Calu3 (cell line): ENCODE measurements around the gene PLK1. TPM values are rescaled to one million over a fixed set of nuclear protein-coding genes. Genes with fewer than 3 reads are reported as not detected.

Experiments
- BruUV-seq: library from RNA; stranded (reverse); fragments of 400-500 nt; replicated peaks from 2 replicates; lab custom pipeline; 2021; lab: Mats Ljungman, UMichigan
- CTCF ChIA-PET: fragments of 300-600 bp; sonication (Branson Sonifier 250); formaldehyde crosslinking; loops from one replicate; lab custom pipeline; 2022; ENCODE audit warnings: antibody characterized with exemption; lab: Charles Lee
- DNase-seq: peaks from one replicate; pipeline ENCODE4 v3.0.0; 2022
- H3K27ac Mint-ChIP-seq: one replicate; pipeline ENCODE4 v1.8.0; 2022; ENCODE audit warnings: mixed read lengths; ENCODE audit not compliant: unreplicated experiment
- H3K27me3 Mint-ChIP-seq: one replicate; pipeline ENCODE4 v1.8.0; 2022; ENCODE audit warnings: mixed read lengths; ENCODE audit not compliant: unreplicated experiment
- H3K36me3 Mint-ChIP-seq: one replicate; pipeline ENCODE4 v1.8.0; 2022; ENCODE audit warnings: mild to moderate bottlenecking, moderate library complexity, mixed read lengths; ENCODE audit not compliant: insufficient read depth, unreplicated experiment
- H3K4me1 Mint-ChIP-seq: one replicate; pipeline ENCODE4 v1.8.0; 2022; ENCODE audit warnings: mild to moderate bottlenecking, low read depth, mixed read lengths; ENCODE audit not compliant: unreplicated experiment
- H3K4me3 Mint-ChIP-seq: one replicate; pipeline ENCODE4 v1.8.0; 2022; ENCODE audit warnings: mild to moderate bottlenecking, low read depth, moderate library complexity, mixed read lengths; ENCODE audit not compliant: unreplicated experiment
- H3K9me3 Mint-ChIP-seq: one replicate; pipeline ENCODE4 v1.8.0; 2022; ENCODE audit warnings: low read depth, mixed read lengths; ENCODE audit not compliant: unreplicated experiment
- CTCF ChIP-seq: fragments of 200-600 bp; IDR thresholded peaks from one replicate; pipeline ENCODE4 v1.8.0; 2022; ENCODE audit warnings: antibody characterized with exemption; ENCODE audit not compliant: unreplicated experiment
- intact Hi-C: fragments of 100-400 bp; cut with micrococcal nuclease; formaldehyde crosslinking; loops from one replicate; pipeline ENCODE4 v1.10.0; 2022; ENCODE audit not compliant: unreplicated experiment
- total RNA-seq: library from RNA; stranded (reverse); gene quantifications from 2 replicates; pipeline ENCODE4 v1.2.3, GENCODE V29; 2022

The PLK1 gene
- total RNA-seq, 1 experiment from 2014 or later = 136 TPM

DNA sequence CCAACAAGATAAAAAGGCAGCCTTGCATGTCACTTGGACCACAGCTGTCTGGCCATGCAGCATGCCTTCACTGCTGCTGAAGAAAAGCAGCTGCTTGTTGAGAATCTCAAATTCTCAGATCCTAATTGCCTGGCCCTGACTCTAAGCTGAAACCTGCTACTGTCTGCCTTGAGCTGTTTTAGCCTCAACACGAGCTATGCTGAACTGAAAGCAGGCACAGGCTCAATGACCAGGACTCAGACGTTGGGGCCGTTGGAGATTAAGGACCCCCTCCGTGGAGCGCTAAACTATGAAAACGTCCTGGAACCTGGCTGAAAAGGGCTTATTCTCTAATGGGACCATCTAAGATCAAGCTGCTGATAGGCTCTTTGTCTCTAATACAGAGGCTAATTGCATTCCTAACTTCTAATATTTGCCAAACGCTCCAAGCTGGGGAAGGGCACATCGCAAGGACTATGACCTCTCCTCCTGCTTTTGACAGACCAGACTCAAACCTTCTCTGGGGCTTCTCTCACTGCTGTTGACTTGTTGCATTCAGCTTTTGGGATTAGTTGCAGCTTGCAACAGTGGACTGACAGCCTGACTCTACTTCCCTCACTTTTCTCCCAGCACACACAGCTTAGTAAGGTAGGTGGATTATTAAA is 4.6 kb upstream of the PLK1 start:
- Mint-ChIP-seq H3K36me3 (peaks cover 37% of the 10 kb centered on the region), H3K4me1 (peaks cover 12% of the 10 kb centered on the region), H3K27ac (no peak overlapping the region), H3K9me3 (no peaks in the 10 kb centered on the region), H3K27me3 (no peaks in the 10 kb centered on the region), H3K4me3 (no peak overlapping the region)
- BruUV-seq = no TSS peak
- intact Hi-C loops = loop anchor here (10.0 kb wide), 1 partner anchor 131 kb away; no protein-coding TSS in a partner anchor
- DNase-seq = no peak
- no peak for TF ChIP-seq CTCF
- CTCF ChIA-PET = no interaction called here

GRCh38 chr16:23676924-23677480 is 1.7 kb upstream of the PLK1 start:
- no peak overlapping the region for H3K4me3 Mint-ChIP-seq
- DNase-seq = no peak
- no peak for TF ChIP-seq CTCF
- intact Hi-C loops = loop anchor here (10.0 kb wide), 1 partner anchor 128 kb away; no protein-coding TSS in a partner anchor
- peaks cover 29% of the 10 kb centered on the region for H3K4me1 Mint-ChIP-seq
- no peaks in the 10 kb centered on the region for H3K27me3 Mint-ChIP-seq
- CTCF ChIA-PET = interaction anchor here (0.6 to 3.9 kb wide), 6 partner anchors 21 to 1445 kb away, joined by 3 to 19 read pairs (median 4); partner anchors contain the start of genes DCTN5 and PALB2
- H3K9me3 Mint-ChIP-seq = no peaks in the 10 kb centered on the region
- no TSS peak for BruUV-seq
- H3K27ac Mint-ChIP-seq = peak overlapping the region; percentile 97
- H3K36me3 Mint-ChIP-seq = peaks cover 47% of the 10 kb centered on the region

- TF ChIP-seq CTCF = no peak
- peaks cover 34% of the 10 kb centered on the region for H3K4me1 Mint-ChIP-seq
- intact Hi-C loops = loop anchor here (10.0 kb wide), 1 partner anchor 125 kb away; no protein-coding TSS in a partner anchor
- BruUV-seq = no TSS peak
- peaks cover 72% of the 10 kb centered on the region for H3K36me3 Mint-ChIP-seq
- CTCF ChIA-PET = interaction anchor here (0.6 to 3.9 kb wide), 7 partner anchors 9 to 331 kb away, joined by 3 to 19 read pairs (median 6); no protein-coding TSS in a partner anchor
- peak overlapping the region; percentile 100 for H3K4me3 Mint-ChIP-seq
- peak; percentile 75 for DNase-seq
- H3K27ac Mint-ChIP-seq = peak overlapping the region; percentile 97
- H3K27me3 Mint-ChIP-seq = no peaks in the 10 kb centered on the region
- no peaks in the 10 kb centered on the region for H3K9me3 Mint-ChIP-seq
Observed at GRCh38 chr16:23679274-23679985, 741 bp downstream of the PLK1 start.

GRCh38 chr16:23679986-23680336 is 1.3 kb downstream of the PLK1 start:
- peak overlapping the region; percentile 100 for H3K4me3 Mint-ChIP-seq
- intact Hi-C loops = loop anchor here (10.0 kb wide), 1 partner anchor 125 kb away; no protein-coding TSS in a partner anchor
- peak overlapping the region; percentile 97 for H3K27ac Mint-ChIP-seq
- H3K4me1 Mint-ChIP-seq = peaks cover 34% of the 10 kb centered on the region
- CTCF ChIA-PET = interaction anchor here (1.0 to 3.9 kb wide), 3 partner anchors 32 to 330 kb away, joined by 3 to 19 read pairs (median 6); no protein-coding TSS in a partner anchor
- BruUV-seq = no TSS peak
- H3K27me3 Mint-ChIP-seq = no peaks in the 10 kb centered on the region
- H3K36me3 Mint-ChIP-seq = peaks cover 77% of the 10 kb centered on the region
- H3K9me3 Mint-ChIP-seq = no peaks in the 10 kb centered on the region
- TF ChIP-seq CTCF = no peak
- no peak for DNase-seq
